ENCODE results near the gene CHN1.

CHN1 gene

DNA sequence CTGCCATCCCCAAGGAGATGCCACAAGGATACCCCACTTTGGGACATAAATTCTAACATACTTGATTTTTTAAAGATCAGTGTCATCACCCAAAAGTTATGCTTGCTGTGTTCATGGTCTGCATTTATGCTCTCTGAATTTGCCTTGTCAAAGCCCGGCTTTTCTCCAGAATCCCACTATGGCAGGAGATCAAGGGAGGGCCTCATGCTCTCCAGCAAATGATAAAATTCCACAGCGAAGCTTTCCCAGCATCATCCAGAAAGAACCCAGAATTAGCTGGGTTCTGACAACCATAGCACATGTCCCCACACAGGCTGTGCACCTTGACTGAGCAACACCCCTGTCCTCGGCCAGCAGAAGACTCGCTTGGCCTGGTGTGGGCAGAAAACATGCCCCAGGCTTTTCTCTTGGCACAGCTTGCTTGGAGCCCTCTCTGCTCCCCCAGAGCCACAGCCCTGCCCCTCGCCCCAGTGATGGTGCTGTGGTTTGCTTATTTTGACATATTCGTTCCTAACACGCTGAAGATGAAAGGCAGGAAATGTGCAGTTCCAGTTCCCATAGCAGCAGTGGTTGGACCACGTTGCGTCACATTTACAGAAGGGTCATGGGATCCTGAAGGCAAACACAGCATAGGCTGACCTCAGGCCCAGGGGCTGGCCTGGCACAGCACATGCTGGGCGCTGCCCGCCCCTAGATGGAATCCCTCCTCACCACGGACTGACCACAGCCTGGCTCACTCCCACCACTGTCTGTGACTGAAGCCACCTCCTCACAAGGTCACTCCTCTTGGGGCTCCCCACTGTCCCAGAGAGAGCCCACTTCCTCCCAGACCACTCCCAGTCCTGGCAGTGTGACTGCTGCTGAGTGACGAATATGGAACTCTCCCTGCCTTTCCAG lies 226.8 kb downstream of the CHN1 start:
- no peaks in the 10 kb centered on the region for H3K36me3 ChIP-seq
- H3K4me3 ChIP-seq (ENCODE audit: low read depth in 1 of 2, low read length in 1 of 2), result no peak overlapping the region
- peaks cover 17% of the 10 kb centered on the region for H3K27me3 ChIP-seq
- H3K9me3 ChIP-seq, result no peaks in the 10 kb centered on the region
- no peak overlapping the region for H3K27ac ChIP-seq
- H3K4me1 ChIP-seq (ENCODE audit: control insufficient read depth in 1 of 2, insufficient read depth in 1 of 2, low read depth in 1 of 2, low read length in 1 of 2), result no peaks in the 10 kb centered on the region
- TF ChIP-seq, protein P1, sequence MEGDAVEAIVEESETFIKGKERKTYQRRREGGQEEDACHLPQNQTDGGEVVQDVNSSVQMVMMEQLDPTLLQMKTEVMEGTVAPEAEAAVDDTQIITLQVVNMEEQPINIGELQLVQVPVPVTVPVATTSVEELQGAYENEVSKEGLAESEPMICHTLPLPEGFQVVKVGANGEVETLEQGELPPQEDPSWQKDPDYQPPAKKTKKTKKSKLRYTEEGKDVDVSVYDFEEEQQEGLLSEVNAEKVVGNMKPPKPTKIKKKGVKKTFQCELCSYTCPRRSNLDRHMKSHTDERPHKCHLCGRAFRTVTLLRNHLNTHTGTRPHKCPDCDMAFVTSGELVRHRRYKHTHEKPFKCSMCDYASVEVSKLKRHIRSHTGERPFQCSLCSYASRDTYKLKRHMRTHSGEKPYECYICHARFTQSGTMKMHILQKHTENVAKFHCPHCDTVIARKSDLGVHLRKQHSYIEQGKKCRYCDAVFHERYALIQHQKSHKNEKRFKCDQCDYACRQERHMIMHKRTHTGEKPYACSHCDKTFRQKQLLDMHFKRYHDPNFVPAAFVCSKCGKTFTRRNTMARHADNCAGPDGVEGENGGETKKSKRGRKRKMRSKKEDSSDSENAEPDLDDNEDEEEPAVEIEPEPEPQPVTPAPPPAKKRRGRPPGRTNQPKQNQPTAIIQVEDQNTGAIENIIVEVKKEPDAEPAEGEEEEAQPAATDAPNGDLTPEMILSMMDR (IDR thresholded peaks at IDR 0.05), result no peak

DNA sequence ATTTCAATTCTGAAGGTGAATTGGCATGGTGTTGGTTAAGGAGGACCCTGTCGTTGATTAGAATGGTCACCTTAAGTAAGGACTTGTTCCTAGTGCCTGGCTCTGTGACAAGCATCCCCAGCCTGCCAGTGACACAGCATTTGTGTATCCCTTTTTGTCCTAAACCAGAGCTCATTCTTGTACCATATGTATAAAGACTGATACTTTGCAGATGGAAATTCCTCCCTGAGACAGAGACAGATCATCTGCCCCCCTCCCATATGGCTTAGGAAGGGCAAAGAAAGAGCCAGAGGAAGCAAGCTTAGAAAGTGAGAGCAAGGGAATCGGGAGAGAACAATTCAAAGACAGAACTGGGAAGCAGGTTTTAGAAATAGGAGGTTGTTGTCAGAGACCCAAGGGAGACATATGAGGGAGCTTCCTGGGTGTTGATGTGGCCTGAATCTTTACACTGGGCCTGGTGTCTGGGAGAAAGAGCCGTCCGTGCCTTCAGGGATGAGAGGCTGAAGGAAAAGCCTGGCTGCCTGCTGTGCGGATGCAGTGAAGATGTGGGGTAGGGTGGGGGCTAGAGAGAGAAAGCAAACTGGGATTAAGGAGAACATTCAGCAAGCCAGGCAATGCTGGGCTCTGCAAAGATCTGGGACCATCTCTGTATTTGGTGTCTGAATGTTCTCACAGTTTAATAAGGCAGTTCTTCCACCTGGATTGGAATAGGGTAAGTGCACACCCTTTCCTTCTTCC lies 227.7 kb downstream of the CHN1 start:
- no peak overlapping the region for H3K27ac ChIP-seq
- no peaks in the 10 kb centered on the region for H3K4me1 ChIP-seq (ENCODE audit: control insufficient read depth in 1 of 2, insufficient read depth in 1 of 2, low read depth in 1 of 2, low read length in 1 of 2)
- TF ChIP-seq, protein P1 (IDR thresholded peaks at IDR 0.05), result no peak

DNA sequence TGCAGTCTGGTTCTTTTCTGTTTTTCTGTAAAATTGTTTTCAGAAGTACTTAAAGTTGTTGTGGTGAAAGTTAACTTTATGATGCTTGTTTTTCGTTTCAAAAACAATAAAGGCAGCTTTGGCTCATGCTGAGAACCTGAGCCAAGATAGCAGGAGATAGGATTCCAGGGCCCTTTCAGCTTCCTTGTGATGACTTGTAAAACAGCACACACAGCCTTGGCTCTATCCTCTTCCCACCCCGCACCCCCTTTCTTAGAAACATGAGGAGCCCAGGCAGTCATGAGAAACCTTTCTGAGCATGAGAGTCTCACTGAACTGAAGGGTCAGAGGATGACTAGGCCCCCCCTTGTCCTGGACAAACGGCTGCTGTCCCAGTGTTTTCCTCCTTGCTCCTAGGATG lies 228.5 kb downstream of the CHN1 start:
- Histone ChIP-seq H3K27me3 (peaks cover 29% of the 10 kb centered on the region), H3K9me3 (no peaks in the 10 kb centered on the region), H3K4me1 (ENCODE audit: control insufficient read depth in 1 of 2, insufficient read depth in 1 of 2, low read depth in 1 of 2, low read length in 1 of 2) (peaks cover 0 to 3% of the 10 kb centered on the region in 2 experiments), H3K4me3 (ENCODE audit: low read depth in 1 of 2, low read length in 1 of 2) (no peak overlapping the region), H3K27ac (no peak overlapping the region), H3K36me3 (no peaks in the 10 kb centered on the region)
- TF ChIP-seq, protein P1 (IDR thresholded peaks at IDR 0.05), result no peak

More for the DNA sequence above, 227.7 kb downstream of the CHN1 start:
- no peaks in the 10 kb centered on the region for H3K9me3 ChIP-seq
- no peak overlapping the region for H3K4me3 ChIP-seq (ENCODE audit: low read depth in 1 of 2, low read length in 1 of 2)
- no peaks in the 10 kb centered on the region for H3K36me3 ChIP-seq
- peaks cover 23% of the 10 kb centered on the region for H3K27me3 ChIP-seq

GRCh38 chr2:174776223-174776622 lies 229.0 kb downstream of the CHN1 start:
- Histone ChIP-seq H3K36me3 (no peaks in the 10 kb centered on the region), H3K4me3 (ENCODE audit: low read depth in 1 of 2, low read length in 1 of 2) (no peak overlapping the region), H3K4me1 (ENCODE audit: control insufficient read depth in 1 of 2, insufficient read depth in 1 of 2, low read depth in 1 of 2, low read length in 1 of 2) (peaks cover 0 to 3% of the 10 kb centered on the region in 2 experiments)

DNA sequence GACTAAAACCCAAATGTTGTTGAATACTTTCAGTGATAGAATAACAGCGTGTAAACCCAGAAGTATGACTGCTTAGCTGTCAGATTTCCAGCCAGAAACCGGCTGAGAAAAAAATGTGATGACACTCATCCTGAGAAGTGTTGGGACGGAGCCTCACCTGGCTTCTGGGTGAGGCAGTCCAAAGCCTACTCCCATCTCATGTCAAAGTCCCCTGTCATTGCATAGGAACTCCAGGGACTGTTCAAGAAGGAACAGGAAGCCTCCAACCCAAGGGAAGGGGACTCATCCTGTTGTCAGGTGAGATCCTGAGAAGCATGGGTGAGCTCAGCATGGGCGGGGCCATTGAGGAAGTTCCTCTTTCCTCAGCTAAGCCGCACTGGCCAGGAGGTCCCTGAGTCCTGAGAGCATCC lies 229.6 kb downstream of the CHN1 start:
- no peak overlapping the region for H3K27ac ChIP-seq
- TF ChIP-seq, protein P1 (IDR thresholded peaks at IDR 0.05), result no peak
- peaks cover 36% of the 10 kb centered on the region for H3K27me3 ChIP-seq
- no peaks in the 10 kb centered on the region for H3K9me3 ChIP-seq
- H3K4me1 ChIP-seq (ENCODE audit: control insufficient read depth in 1 of 2, insufficient read depth in 1 of 2, low read depth in 1 of 2, low read length in 1 of 2), result peaks cover 0 to 3% of the 10 kb centered on the region in 2 experiments
- H3K36me3 ChIP-seq, result no peaks in the 10 kb centered on the region
- H3K4me3 ChIP-seq (ENCODE audit: low read depth in 1 of 2, low read length in 1 of 2), result no peak overlapping the region

More at GRCh38 chr2:174776223-174776622, 229.0 kb downstream of the CHN1 start:
- Histone ChIP-seq H3K27ac (no peak overlapping the region), H3K27me3 (peaks cover 33% of the 10 kb centered on the region), H3K9me3 (no peaks in the 10 kb centered on the region)
- TF ChIP-seq, protein P1 (IDR thresholded peaks at IDR 0.05), result no peak

Measured in neutrophil (primary cell).